HG03135 (cell line): ENCODE results near the gene PCK1.

Experiments used
- ATAC-seq: cut with Tn5 transposase; IDR thresholded peaks from one replicate; pipeline ENCODE4 v1.9.1; 2021; ENCODE audit warnings: mild to moderate bottlenecking, moderate library complexity; ENCODE audit not compliant: unreplicated experiment

Gene PCK1

DNA sequence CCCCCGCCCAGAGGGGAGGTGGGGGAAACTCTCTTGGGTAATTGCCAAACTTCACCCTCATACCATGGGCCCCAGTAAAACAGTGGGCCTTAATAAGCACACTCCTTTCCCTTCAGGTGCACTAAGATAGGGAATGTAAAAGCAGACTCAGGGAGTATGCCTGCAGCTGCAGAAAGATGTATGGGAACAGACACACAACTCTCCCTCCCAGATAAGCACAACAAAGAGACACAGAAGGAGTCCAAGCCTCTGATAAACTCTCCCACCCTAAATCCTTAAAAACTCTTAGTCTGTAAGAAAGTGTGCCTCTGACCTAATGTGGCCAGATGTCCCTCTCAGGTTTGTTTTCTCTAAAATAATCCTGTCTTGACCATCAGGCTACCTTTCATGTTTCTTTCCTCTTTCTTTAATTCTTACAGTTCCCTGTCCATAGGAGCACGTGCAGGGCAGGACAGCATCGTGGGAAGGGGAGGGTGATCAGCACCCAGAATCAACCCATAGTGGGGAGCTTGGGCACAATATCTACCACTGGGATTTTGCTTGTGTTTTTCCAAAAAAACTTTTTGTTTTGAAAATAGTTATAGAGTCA is 24.7 kb upstream of the PCK1 start:
- ATAC-seq = no peak

DNA sequence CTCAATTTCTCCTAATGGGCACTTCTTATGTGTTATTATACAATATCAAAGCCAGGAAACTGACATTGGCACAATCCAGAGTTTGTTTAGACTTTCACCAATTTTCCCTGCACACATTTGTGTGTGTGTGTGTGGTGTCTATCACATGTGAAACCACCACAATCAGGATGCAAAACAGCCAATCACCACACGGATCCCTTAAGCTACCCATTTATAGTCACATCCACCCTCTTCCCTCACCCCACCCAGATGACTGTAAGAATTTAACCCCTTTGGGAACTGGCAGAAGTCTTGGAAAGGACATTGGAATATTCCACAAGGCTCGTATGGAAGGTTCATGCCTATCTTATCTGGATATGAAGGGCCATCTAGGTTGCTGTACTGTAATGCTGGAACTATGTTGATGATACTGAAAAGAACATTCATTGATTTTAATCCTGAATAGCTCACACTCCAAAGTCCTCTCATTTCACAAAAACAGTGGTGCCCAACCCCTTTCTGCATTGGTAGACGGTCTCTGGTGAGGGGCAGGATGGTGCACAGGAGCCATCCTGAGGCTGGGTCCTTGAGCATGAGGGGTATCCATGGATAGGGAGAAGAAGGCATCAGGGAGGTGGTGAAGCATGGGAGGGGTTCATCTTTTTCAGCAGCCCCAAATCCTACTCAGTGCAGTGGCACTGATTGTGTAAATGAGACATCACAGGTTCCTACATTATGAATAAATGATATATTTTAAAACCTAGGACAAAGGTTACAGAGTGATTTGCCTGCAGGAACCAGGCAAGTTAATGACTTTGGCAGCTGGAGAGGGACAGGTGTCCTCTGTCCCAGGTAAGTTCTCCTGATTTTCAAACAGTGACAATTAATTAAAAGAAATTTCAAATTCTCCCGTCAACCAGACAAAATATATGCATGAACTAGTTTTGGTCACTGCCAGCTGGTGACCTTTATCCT is 23.9 kb upstream of the PCK1 start:
- no peak for ATAC-seq

DNA sequence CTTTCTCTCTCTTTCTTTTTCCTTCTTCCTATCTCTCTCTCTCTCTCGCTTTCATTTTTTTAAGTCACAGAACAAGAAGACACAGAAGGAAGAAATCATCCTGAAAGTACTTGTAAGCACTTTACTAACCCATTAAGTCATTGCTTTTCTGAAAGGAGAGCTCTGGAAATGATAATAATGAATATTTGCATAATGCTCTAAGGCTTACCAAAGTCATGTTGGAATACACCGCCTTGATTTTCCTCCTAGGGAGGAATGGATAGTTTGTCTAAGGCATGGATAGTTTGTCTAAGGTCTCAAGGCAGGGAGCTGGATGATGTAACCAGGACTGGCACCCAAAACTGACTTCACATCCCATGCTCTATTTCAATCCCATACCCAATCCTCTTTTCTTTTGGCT is 23.1 kb upstream of the PCK1 start:
- ATAC-seq = no peak

DNA sequence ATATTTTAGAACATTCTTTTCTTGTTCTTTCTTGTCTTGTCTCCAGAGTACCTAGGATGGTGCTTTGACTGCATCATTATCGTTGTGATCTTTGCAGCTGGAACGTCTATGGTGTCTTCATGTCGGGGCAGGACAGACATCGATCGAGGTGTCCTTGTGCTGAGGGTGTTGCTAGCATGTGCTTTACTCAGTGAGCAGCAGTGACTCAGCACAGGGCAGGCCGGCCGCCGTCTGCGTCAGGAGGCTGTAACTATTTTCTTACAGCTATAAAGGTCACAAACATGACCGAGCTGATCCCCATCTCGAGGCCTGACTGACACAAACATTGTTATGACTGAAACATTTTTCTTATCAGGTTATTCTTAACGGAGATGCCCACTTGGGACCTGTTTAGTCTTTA is 21.0 kb upstream of the PCK1 start:
- ATAC-seq = no peak

DNA sequence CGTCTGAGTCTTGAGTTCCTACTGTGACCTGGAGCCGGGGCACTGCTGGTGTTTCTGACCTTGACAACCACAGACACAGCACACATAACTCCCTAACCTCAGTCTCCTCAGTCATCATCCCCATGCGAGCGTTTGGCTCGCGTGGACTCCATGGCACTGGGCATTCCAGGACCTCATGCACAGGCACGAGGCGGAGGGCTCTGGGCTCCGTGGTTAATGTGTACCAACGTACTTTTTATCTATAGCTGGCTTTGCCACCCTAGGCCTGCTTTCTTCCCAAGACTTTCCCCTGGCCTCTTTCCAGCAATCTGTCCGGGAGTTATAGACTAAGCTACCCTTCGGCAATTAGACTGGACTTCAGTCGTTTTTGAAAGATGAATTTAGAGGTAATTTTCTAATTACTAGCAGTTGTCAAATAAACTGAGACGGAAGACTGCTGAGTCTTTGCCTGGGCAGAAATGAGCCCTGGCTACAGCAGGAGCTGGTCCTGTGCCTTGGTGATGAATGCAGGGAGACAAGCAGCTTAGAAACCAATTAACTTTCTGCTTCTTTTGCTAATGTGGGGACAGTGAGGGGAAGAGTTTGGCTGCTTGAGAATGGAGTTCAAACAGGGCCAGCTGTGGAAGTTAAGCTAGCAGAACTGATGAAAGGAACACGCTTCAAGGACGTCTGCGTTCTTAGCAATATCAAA is 19.9 kb upstream of the PCK1 start:
- ATAC-seq = no peak

DNA sequence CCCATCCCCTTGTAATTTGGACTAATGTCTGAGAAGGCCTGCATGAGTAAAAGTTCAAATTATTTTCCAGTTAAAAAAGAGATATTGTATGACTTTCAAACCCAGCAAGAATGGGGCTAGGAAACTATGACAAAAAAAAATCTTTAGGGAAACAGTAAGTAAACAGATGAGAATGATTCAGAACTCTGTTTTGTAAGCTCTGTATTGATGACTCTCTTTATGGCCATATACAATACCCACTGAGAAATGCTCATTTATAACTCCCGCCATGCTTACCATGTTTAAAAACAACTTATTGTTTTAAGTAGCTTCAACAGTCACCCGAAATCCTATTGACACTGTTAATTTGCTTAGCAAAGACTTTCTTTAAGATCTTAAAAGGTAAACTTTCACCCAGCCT is 17.2 kb upstream of the PCK1 start:
- ATAC-seq = no peak

DNA sequence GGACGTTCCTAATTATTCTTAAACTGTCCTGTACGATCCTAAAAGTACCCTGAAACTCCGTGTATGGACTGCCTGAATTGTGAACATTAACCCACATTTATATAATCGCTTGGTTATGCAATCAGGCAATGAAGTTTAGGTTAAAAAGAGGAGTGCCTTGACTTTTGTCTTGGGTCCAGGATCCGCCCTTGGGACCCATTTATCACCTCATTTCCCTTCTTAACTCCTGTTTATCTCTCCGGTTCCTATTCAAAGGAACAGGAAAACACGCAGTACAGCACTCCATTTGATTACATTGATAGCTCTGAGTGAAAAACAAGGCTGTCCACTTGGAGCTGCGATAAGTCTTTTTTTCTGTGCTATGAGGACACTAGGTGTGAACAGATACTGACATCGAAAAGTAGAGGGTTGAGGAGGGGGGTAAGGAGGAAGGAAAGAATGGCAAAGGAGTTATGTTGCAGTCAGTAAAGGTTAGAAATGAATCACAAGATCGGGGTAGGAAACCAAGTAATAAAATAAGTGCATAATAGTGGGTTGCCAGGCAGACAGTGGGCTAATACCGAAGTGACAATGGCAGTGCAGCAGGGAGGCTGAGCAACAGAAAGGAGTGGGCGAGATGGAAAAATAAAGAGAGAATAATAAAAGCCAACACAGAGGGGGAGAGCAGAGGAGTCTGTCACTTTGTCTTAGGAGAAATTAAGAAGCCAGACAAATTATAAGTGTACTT is 15.9 kb upstream of the PCK1 start:
- ATAC-seq = no peak

DNA sequence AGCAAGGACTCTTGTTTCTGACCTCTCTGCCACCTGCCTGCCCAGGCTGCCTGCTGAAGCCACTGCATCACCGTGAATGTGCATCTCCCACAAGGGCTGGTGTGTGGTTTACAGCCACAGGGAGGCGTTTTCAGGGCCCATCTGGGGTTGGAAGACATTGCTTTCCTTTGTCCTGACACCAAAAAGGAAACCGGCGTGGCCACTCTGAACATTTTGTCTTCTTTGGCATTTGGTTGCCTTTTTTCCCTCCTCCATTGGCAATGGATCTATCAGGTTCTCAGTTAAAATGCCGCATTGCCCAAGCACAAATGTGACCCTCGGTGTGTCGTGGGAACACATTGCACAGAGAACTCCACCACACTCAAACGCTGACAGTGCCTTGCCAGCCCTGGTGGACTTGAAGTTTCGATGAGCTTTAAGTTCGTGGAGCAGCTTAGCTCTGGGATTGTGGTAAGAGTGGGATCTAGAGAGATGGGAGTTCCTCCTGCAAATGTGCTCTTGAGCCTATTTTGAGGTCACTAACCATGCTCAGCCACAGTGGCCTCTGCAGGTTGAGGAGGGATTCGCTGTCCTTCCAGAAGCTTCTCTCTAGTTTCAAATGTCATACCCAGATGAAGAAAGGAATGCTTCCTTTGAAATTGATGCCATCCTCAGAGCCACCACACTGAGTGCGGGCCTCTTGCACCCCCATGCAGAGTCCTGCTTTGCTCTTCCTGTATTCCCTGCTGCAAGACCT is 14.8 kb upstream of the PCK1 start:
- no peak for ATAC-seq

DNA sequence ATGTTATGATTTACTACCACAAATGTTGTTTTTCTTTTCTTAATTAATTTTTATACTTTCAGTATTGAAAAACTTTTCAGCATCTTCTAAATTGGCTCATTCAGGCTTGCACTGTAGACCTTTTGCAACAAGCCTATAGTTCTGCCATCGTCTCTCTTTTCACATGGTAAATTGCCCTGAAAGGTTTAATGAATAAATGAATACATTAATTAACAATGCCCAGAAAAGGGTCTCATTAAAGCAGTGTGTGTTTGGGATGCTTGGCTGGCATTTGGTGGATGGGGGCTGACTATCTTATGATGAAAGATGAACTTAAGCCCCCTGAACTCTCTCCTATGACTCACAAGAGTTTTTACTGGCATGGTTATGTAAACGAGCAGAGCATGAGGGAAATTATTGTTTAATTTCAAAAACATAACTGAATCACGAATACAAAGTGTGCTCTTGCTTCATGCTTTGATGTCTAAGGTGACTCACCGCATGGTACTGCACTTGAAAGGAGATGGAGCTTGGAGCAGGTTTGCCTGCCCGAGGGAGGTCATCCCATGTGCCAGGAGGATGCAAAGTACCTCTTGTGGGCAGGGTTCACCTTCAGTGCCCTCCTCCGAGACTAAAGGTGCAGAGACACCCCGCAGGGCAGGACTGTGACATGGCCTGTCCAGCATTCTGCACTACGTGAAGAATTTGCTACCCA is 13.8 kb upstream of the PCK1 start:
- no peak for ATAC-seq

DNA sequence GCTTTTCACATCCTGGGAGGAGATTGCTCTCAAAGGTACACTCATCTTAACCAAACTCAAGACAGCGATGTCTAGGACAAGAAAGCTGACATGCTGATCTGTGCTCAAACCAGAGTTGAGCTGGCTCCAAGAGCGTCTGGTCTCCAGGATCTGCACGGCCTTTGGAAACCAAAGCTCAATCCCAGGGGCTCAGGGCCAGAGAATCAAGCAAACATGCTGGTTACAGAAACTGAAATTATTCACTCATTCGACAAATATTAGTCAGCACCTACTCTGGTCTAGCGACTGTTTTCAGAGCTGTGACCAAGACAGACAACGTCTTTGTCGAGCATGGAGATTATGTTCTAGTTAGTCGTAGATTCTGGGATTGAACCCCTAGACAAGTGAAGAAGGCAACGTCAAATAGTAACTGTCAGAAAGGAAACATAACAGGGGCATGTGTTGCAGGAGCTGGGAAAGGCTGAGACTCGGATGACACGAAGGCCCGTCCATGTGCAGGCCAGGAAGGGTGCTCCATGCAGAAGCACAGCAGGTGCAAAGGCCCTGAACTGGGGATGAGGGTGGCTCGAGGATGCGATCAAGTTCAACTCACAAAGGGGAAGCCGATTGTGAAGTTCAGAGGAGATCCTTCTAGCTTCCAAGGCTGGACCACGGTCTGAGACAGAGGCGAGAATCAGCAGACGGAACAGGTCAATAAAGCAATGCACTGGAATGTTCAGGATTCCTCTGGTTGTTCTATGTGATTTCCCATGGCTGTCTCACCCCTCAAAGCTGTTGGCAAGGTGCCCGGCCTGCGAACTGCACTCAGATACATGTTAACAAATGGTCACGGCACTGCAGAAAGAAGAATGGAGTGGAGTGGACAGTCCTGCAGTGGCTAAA is 12.5 kb upstream of the PCK1 start:
- no peak for ATAC-seq

DNA sequence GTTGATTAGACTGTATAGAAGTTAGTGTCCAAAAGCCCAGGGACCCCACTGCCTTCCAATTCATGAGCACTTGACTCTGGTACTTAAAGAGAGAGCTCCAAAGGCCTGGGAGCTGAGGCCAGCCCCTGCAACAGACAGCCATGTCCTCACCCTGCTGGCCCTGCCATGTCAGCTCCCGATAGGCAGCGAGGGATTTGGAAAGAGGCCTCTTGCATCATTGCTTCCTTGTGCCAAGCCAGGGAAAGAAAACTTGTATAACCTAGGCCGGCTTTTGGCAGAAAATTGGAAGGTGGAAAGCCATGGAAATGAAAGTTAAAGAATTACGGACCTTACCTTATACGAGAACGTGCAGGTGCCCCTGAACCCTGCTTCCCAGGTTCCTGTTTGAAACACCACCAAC is 8.4 kb upstream of the PCK1 start:
- no peak for ATAC-seq

DNA sequence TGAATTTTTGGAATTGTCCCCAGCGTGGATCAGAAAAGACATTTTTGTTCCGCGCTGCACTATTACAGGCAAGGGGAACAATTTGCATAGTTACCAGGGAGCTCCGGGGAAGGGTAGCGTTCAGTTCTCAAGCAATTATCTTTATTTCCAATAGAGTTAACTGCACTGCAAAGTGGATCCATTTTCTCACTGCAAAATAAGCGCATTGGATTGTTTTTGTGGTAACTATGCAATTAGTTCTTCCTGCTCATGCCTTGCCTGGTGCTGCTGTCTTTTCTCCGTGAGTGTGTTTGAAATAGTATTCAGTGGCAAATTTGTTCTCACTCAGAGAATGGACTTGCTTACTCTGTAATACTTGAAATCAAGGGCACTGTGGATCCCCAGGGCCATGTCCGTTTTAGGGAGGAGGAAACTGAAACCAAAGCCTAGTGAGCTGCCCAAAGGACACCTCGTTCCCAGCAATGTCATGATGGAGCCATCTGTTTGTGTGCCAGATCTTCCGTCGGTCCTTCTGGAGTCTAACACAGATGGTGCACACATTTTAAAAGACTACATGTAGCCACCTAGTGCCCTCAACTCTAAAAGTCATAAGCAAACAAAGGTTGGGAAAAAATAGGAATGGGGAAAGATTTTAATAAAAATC is 7.4 kb upstream of the PCK1 start:
- ATAC-seq = no peak

DNA sequence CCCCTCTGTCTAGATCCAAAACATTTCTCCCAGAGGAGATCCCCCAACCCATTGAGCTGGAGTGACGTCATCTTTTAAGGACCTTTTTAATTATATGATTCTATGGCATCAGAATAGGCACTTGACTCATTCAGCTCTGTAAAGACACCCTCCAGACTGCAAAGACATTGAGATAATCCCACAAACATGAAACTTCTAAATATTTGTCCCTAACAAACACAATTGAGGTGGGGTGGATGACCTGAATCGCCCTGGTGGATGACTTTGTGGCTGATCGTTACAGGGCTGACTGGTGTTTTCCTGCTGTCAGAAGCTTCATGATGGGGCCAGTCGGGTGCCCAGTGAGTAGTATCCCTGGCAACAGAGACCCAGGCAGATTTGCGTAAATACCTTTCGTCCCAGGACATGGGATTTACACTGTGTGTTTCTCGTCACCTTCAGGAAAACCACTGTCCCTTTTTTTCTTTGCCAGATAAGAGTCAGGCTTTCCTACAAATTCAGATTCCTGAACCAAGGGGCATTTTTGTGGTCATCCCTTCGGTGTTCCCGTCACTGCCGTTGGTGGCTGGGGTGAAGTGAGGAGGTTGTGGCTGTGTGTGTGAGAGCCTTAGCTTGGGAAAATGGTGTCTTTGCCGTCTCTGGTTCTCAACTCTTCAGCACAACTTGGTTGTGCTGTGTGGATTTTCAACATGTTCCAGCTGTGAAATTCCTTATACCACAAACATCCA is 5.3 kb upstream of the PCK1 start:
- no peak for ATAC-seq

DNA sequence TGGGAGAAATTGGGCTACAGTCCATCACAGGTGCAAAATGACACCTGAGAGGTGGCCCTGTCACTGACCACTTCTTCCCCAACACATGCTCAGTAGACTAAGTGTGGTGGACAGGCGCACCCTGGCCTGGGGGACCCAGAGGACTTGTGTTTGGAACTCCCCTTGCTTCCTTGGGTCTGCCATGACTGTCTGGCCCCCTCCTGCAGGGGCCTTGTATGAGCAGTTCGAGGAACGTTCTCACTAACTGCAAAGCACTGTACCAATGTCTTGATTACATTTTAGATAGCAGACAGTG is 4.0 kb upstream of the PCK1 start:
- ATAC-seq = no peak

DNA sequence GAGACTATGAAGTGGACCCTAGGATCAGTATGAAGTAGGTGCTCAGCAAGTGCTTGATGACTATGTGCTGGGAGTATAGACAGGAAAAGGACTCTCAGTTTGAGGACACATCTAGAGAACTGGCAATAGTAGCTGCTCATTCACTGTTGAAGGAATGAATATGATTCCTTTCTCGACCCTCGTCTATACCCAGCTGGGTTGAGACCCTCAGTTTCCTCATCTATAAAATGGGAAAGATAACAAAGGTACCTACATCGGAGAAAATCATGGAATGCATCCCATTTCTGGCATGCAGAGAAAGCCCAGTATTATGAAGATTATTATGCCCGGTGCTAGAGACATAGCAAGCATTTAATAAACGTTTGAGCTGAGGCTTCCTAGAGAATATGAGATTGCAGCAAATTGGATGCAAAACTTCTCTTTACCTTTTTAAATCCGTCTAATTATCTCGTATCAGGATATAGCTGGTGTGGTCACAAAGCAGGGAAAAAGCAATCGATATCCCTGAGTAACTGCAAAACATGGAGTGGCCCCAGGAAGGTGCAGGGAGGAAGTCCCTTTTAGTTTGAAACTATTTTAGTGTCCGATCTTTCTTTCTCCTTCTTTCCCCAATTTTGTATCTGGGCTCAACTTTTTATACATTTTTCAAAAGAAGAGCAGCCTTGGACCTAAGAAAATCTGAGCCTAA is 2.8 kb upstream of the PCK1 start:
- ATAC-seq = no peak

DNA sequence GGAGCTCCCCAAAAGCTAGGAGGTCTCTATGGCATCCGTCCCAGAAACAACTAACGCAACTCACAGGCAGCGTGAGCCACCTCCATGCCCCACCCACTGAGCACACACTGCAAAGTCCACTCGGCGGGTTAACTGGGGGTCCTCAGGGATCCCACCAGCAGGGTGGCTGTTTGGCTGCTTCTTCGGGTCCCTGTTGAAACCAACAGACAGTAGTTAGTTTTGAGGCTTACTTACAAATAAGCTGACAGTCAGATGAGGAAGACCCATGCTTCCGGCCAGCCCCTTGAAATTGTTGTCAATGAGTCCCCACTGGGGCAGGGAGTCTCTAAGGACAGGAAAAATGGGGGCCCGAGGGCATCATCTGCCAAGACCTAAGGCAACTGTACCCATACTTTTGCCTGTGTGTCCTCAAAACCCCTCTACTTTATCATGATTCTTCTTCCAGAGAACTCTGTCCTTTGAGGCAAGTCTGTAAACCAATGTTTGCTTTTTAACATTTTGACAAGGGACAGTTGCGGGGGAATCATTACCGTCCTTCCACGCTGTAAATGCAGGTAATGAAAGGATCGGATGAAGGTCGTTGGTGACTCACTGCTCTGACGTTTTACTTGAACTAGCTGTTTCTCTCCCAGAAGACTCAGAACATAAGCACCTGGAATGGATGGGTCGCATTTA is 2.2 kb upstream of the PCK1 start:
- no peak for ATAC-seq

DNA sequence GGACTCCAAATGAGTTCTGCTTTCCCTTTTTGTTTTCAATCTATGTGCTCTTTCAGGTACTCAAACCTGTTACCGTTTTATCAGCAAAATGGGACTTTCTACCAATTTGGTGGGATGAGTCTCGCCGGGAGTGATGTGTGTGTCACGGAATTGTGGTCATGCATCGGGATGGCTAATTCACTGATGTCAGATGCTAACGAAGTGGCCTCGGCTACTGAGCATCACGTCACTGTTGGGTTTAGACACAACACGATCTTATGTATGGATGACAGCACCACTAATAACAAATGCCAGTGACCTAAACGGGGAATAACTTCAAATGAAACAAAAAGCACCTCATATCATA is 1.6 kb upstream of the PCK1 start:
- no peak for ATAC-seq
